Endothelial cell of umbilical vein (primary cell): ENCODE data around the gene ZNF512. TPM values are rescaled to one million over a fixed set of nuclear protein-coding genes. Genes with fewer than 3 reads are reported as not detected.
"Not testable (repeated sequence)": the region's sequence is repeated elsewhere in the genome, so short reads cannot be mapped to it uniquely, and the experiment has no call there.

Source experiments
- BruUV-seq: library from RNA; stranded (reverse); fragments of 400-500 nt; replicated peaks from 2 replicates; lab custom pipeline; 2021; lab: Mats Ljungman, UMichigan
- CTCF ChIA-PET: fragments of 300-600, 350-600 bp; sonication (Branson Sonifier 250); formaldehyde crosslinking; loops from one replicate; lab custom pipeline; 2021; ENCODE audit warnings: antibody characterized with exemption, inconsistent platforms; lab: Charles Lee
- POLR2A ChIA-PET: fragments of 300-600, 350-600 bp; sonication (Branson Sonifier 250); formaldehyde crosslinking; loops from one replicate; lab custom pipeline; 2021; ENCODE audit warnings: antibody characterized with exemption, inconsistent platforms; lab: Charles Lee
- DNase-seq: peaks from one replicate; pipeline ENCODE4 v3.0.0-alpha.2; 2011; ENCODE audit warnings: low read depth, low spot score
- FAIRE-seq: peaks from 2 replicates; lab custom pipeline; 2011; peaks lifted over from hg19 to GRCh38; lab: Jason Lieb, UNC
- H2AFZ ChIP-seq: 2 replicates; pipeline ENCODE4 v1.6.0; 2012; ENCODE audit warnings: low read depth, low read length, control low read depth, inconsistent platforms
- H3K27ac ChIP-seq: 2 replicates; pipeline ENCODE4 v1.5.1; 2011; ENCODE audit warnings: low read depth, mild to moderate bottlenecking, control low read depth, low read length, moderate library complexity; ENCODE audit not compliant: insufficient read depth
- H3K27me3 ChIP-seq, 2 experiments: 2 replicates each; pipeline versions ENCODE4 v1.6.0 to v1.6.1; 2011; ENCODE audit warnings: low read length in 2 of 2, mixed read lengths in 1 of 2; ENCODE audit not compliant: control insufficient read depth in 2 of 2, insufficient read depth in 2 of 2
- H3K36me3 ChIP-seq, 2 experiments: 2 replicates in 1 of 2; 3 replicates in 1 of 2; pipeline ENCODE4 v1.5.1; 2011; ENCODE audit warnings: low read length in 2 of 2, mild to moderate bottlenecking in 1 of 2, moderate library complexity in 1 of 2; ENCODE audit not compliant: control insufficient read depth in 2 of 2, insufficient read depth in 2 of 2; ENCODE audit errors: extremely low read depth in 1 of 2
- H3K4me1 ChIP-seq: 3 replicates; pipeline ENCODE4 v1.5.1; 2011; ENCODE audit warnings: mild to moderate bottlenecking, low read length; ENCODE audit not compliant: control insufficient read depth, insufficient read depth; ENCODE audit errors: extremely low read depth
- H3K4me2 ChIP-seq: 2 replicates; pipeline ENCODE4 v1.6.1; 2011; ENCODE audit warnings: low read length, control low read depth, mixed read lengths; ENCODE audit not compliant: insufficient read depth
- H3K4me3 ChIP-seq, 3 experiments: fragments of 200-600 bp in 1 of 3; sonication (generic), shearing (Covaris generic) in 1 of 3; replicated peaks in 1 of 3; 2 replicates each; pipeline ENCODE4 v1.5.1; 2011 to 2016; ENCODE audit warnings: control low read depth in 3 of 3, low read length in 3 of 3, mild to moderate bottlenecking in 2 of 3, inconsistent platforms in 1 of 3, low read depth in 1 of 3, moderate library complexity in 1 of 3; ENCODE audit not compliant: insufficient read depth in 1 of 3
- H3K79me2 ChIP-seq: 2 replicates; pipeline ENCODE4 v1.6.0; 2012; ENCODE audit warnings: low read length, inconsistent platforms; ENCODE audit not compliant: control insufficient read depth, insufficient read depth
- H3K9ac ChIP-seq: replicated peaks from 2 replicates; pipeline ENCODE3; 2011; ENCODE audit warnings: low read length, control low read depth; ENCODE audit not compliant: insufficient read depth; ENCODE audit errors: extremely low read depth
- H3K9me1 ChIP-seq: replicated peaks from 3 replicates; pipeline ENCODE4 v1.6.0; 2011; ENCODE audit warnings: mild to moderate bottlenecking, low read length; ENCODE audit not compliant: control insufficient read depth, insufficient read depth; ENCODE audit errors: extremely low read depth
- H3K9me3 ChIP-seq: replicated peaks from 2 replicates; pipeline ENCODE4 v1.5.1; 2012; ENCODE audit warnings: low read length, inconsistent platforms; ENCODE audit not compliant: control insufficient read depth, insufficient read depth
- H4K20me1 ChIP-seq: replicated peaks from 2 replicates; pipeline ENCODE3; 2011; ENCODE audit warnings: mild to moderate bottlenecking, low read length; ENCODE audit not compliant: control insufficient read depth, insufficient read depth; ENCODE audit errors: extremely low read depth
- EZH2 ChIP-seq: IDR thresholded peaks from 2 replicates; pipeline ENCODE4 v1.6.1; 2012; ENCODE audit warnings: borderline replicate concordance, low read depth, mild to moderate bottlenecking, moderate library complexity, low read length, inconsistent platforms; ENCODE audit not compliant: severe bottlenecking
- FOS ChIP-seq: IDR thresholded peaks from 2 replicates; pipeline ENCODE4 v1.6.1; 2011; ENCODE audit warnings: mild to moderate bottlenecking, low read length, moderate library complexity, borderline replicate concordance; ENCODE audit not compliant: insufficient read depth
- GATA2 ChIP-seq: IDR thresholded peaks from 2 replicates; pipeline ENCODE4 v1.7.0; 2011; ENCODE audit warnings: low read depth, mild to moderate bottlenecking, moderate library complexity, mixed read lengths, low read length; ENCODE audit not compliant: insufficient read length, insufficient read depth
- JUN ChIP-seq: IDR thresholded peaks from 2 replicates; pipeline ENCODE4 v1.6.1; 2011; ENCODE audit warnings: borderline replicate concordance, low read depth; ENCODE audit not compliant: insufficient read length, insufficient read depth
- MAX ChIP-seq: IDR thresholded peaks from 2 replicates; pipeline ENCODE4 v1.6.1; 2011; ENCODE audit not compliant: insufficient read depth, insufficient read length
- MYC ChIP-seq: IDR thresholded peaks from one replicate; pipeline ENCODE4 v1.6.1; 2011; ENCODE audit warnings: mild to moderate bottlenecking, low read depth, low read length
- POLR2A ChIP-seq: IDR thresholded peaks from 2 replicates; pipeline ENCODE4 v1.6.1; 2012; ENCODE audit warnings: low read depth, mild to moderate bottlenecking, control low read depth, low read length
- POLR2AphosphoS5 ChIP-seq: IDR thresholded peaks from 2 replicates; pipeline ENCODE4 v1.6.1; 2012; ENCODE audit warnings: low read depth, mild to moderate bottlenecking, control low read depth, low read length, moderate library complexity; ENCODE audit not compliant: insufficient read depth
- dilution Hi-C: fragments of 300-500 bp; cut with MboI; formaldehyde crosslinking; loops from one replicate; pipeline ENCODE4 v1.15.0; 2019; ENCODE audit warnings: low sequenced_read_pairs; ENCODE audit not compliant: extremely low pct_ligation_motif_present
- intact Hi-C: fragments of 100-400 bp; cut with micrococcal nuclease; formaldehyde crosslinking; loops from one replicate; pipeline ENCODE4 v1.10.0; 2022
- polyA plus RNA-seq, 4 experiments: library from polyadenylated mRNA; depleted of rRNA in 3 of 4; stranded (reverse) in 3 of 4; unstranded in 1 of 4; fragments of >200 nt; gene quantifications; 2 replicates each; pipeline versions ENCODE4 v1.2.1 to v1.2.3, GENCODE V29; 2011 to 2012; ENCODE audit warnings: missing spikeins in 1 of 4
- total RNA-seq: library from RNA; stranded (reverse); gene quantifications from 2 replicates; pipeline ENCODE4 v1.2.3, GENCODE V29; 2021
- TF ChIP-seq, protein P1 (sequence below), 2 donors: IDR thresholded peaks; 1 replicate in 1 of 2; 2 replicates in 1 of 2; pipeline ENCODE4 v1.5.1; 2011; ENCODE audit warnings: low read length in 2 of 2, mild to moderate bottlenecking in 2 of 2, moderate library complexity in 2 of 2, control low read depth in 1 of 2, inconsistent platforms in 1 of 2, low read depth in 1 of 2; ENCODE audit not compliant: insufficient read depth in 1 of 2; ENCODE audit errors: extremely low read depth in 1 of 2

ZNF512 gene
- total and polyA plus RNA-seq, 2 donors (not counting 3 experiments of a cell fraction or from before 2014, with no cell fraction given) = 17.8 to 37.0 TPM

GRCh38 chr2:27552941-27553340 is 29.9 kb upstream of the ZNF512 start:
- no TSS peak for BruUV-seq
- H3K27me3 ChIP-seq = peaks cover 0 to 1% of the 10 kb centered on the region in 2 experiments
- no peaks in the 10 kb centered on the region for H3K4me1 ChIP-seq
- H2AFZ ChIP-seq = no peak overlapping the region
- TF ChIP-seq EZH2 (no peak), POLR2A (no peak), GATA2 (no peak), MAX (no peak), JUN (no peak), FOS (no peak), POLR2AphosphoS5 (no peak), MYC (no peak)
- TF ChIP-seq, protein P1, sequence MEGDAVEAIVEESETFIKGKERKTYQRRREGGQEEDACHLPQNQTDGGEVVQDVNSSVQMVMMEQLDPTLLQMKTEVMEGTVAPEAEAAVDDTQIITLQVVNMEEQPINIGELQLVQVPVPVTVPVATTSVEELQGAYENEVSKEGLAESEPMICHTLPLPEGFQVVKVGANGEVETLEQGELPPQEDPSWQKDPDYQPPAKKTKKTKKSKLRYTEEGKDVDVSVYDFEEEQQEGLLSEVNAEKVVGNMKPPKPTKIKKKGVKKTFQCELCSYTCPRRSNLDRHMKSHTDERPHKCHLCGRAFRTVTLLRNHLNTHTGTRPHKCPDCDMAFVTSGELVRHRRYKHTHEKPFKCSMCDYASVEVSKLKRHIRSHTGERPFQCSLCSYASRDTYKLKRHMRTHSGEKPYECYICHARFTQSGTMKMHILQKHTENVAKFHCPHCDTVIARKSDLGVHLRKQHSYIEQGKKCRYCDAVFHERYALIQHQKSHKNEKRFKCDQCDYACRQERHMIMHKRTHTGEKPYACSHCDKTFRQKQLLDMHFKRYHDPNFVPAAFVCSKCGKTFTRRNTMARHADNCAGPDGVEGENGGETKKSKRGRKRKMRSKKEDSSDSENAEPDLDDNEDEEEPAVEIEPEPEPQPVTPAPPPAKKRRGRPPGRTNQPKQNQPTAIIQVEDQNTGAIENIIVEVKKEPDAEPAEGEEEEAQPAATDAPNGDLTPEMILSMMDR (IDR thresholded peaks at IDR 0.05; ENCODE audit: extremely low read depth in 1 of 2, insufficient read depth in 1 of 2, low read depth in 1 of 2, low read length in 2 of 2) = no peak
- no peaks in the 10 kb centered on the region for H3K79me2 ChIP-seq
- no peaks in the 10 kb centered on the region for H3K9me1 ChIP-seq
- CTCF ChIA-PET = interaction anchor here (1.3 kb wide), 1 partner anchor 39 kb away, joined by 3 read pairs; no protein-coding TSS in a partner anchor
- DNase-seq = no peak
- no peaks in the 10 kb centered on the region for H3K9me3 ChIP-seq
- dilution Hi-C loops = no loop called here
- no peak overlapping the region for H3K4me3 ChIP-seq
- H4K20me1 ChIP-seq = no peaks in the 10 kb centered on the region
- H3K36me3 ChIP-seq = no peaks in the 10 kb centered on the region
- intact Hi-C loops = no loop called here
- FAIRE-seq = no peak
- H3K9ac ChIP-seq = no peak overlapping the region
- POLR2A ChIA-PET = interaction anchor here (0.6 kb wide), 1 partner anchor 32 kb away, joined by 3 read pairs; no protein-coding TSS in a partner anchor
- no peak overlapping the region for H3K27ac ChIP-seq
- no peak overlapping the region for H3K4me2 ChIP-seq

- DNase-seq, H3K9me3 ChIP-seq, intact Hi-C loops, BruUV-seq, dilution Hi-C loops, POLR2A ChIA-PET, H4K20me1 ChIP-seq, H3K27me3 ChIP-seq, H3K4me2 ChIP-seq, H2AFZ ChIP-seq, H3K9me1 ChIP-seq, H3K4me3 ChIP-seq, H3K27ac ChIP-seq, H3K79me2 ChIP-seq, FAIRE-seq, H3K36me3 ChIP-seq, H3K9ac ChIP-seq, H3K4me1 ChIP-seq: not testable (repeated sequence)
- CTCF ChIA-PET = interaction anchor here (1.7 kb wide), 1 partner anchor 12 kb away, joined by 7 read pairs; no protein-coding TSS in a partner anchor
Observed at GRCh38 chr2:27554451-27554850, 28.4 kb upstream of the ZNF512 start.
